ENCODE measurements around the gene MICAL2.
"Not testable (repeated sequence)": the region's sequence is repeated elsewhere in the genome, so short reads cannot be mapped to it uniquely, and the experiment has no call there.

The MICAL2 gene

DNA sequence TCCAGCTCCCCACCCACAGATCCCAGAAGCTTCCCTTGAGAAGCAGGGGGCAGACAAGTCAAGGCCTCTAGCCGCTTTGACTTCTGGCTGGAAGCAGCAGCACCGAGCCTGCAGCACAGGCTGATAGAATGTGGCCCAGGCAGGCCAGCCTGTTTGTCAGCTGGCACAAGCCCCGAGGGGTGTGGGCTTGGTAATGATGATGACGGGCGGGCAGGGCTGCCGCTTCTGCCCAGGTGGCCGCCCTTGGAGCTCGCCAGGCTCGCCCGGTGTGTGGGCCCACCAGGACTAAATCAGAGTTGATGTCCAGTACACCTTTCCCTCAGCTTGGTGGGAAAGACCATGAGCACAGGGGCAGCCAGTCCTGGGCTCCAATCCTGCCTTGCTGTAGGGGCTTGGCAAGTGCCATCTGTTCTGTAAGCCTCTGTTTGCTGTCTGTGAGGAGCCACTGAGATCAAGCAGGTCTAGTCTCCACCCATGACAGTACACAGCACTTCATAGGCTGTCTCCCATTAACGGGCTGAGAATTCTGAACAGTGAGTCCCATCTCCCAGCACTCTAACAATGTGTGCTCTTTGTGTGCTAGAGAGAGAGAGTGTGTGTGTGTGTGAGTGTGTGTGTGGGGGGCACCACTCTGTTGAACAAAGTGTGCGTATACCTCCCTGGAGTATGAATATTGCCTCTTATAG is 26.8 kb downstream of the MICAL2 start:
- no peak for DNase-seq

DNA sequence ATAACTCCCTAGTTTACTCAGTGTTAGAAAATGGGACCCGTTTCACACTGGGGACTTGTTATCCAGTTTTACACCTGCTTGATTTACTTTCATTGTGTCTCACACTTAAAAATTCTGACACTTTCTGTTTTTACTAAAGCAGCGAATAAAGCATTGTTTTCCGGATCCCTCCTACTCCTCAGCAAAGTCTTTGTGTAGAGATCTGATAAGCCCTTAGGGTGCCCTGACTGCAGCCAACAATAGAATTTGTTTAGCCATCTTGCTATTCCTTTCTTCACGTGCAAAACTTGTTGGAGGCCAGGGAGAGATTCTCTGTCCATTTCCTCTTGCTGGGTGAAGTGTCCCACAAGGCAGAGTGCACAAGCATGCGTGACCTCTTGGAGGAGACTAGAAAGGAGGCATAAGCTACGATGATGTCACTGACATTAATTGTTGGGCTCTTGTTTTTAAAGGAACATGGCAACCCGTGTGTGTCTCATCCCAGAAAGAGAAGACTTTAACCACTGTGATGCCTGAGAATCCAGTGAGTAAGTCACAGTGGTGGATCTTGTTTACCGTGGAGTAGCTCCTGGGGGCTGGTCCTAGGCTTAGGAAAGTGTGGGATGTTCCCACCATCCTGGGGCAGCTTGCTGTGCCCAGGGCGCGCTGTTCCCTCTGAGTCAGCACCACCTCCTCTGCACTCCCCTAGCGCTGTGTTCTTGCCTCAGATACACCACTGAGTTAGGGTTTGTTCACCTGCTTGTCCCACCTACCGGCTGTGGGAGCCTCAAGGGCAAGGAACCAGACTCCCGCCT is 27.7 kb downstream of the MICAL2 start:
- no peak for DNase-seq

DNA sequence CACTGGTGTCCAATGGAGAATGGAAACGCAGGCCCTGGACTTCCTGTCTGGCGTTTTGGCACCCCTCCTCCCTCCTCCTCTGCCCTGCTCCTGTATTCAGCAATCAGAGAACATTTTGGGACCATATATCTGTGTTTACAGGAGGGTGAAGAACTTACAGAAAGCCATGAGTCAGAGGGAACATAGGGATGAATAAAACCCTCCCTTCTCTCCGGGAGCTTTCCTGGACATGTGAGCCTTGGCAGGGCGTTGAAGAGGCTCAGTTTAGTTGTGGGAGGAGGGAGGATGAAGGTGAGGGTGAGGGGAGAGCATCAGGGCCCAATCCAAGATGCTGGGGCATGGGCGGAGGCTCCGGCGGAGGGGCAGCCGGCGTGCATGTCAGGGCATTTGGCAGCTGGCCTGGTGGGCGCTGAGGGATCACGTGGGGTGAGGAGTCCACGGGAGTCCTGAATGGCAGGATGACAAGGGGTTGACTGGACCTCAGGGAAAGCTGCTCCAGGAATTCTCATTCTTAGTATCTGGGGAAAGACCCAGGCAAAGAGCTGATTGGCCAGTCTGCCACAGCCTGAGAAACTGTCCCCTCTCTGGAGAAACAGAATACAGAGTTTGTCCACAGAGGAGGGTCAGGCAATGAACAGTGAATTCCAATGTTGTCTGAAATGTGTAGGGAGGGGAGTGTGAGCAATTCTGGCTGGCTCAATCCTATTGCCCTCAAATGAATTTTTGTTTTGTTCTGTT is 28.9 kb downstream of the MICAL2 start:
- DNase-seq: no peak

DNA sequence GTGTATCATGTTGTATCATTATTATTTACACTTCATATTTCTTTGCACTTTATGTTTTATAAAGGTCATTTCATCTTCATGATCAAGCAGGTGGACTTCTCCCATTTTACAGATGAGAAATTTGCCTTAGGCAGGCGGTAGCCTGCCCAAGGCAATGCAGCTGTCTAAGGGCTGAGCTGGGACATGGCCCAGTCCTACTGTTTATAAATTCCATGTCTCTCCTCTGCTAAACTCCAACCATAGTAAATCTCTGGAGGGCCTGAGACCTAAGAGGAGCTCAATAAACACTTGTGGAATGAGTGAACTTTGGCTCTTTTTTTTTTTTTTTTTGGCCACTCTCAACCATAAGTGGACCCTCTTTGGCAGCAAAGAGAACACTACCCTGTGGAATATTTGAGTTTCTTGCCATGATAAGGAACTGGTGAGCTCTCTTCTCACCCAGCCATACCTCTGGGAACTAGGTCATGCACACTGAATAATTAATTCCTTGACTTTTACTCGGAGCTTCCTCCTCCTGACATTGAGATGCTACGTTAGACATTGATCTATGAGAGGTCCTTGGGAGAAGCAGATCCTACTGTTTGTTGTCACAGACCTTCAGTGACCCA is 29.9 kb downstream of the MICAL2 start:
- DNase-seq: no peak

DNA sequence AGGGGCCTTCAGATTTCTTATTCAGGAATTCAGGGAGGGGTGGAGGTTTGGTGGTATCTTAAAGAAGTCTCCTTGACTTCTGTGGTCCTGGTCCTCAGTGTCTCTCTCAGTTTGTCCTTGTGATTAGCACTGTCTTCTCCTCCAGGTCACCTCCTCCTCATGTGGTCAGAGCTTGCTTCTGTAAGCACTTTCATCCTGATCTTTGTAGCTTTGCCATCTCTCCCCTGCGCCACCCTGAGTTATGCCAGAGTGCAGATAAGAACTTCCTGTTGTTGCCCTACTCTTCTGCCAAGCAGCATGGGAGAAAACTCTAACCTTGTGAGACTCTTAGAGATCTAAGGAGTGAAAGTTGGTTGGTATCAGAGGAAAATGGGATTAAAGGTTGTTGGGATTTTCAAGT is 30.9 kb downstream of the MICAL2 start:
- DNase-seq: no peak

DNA sequence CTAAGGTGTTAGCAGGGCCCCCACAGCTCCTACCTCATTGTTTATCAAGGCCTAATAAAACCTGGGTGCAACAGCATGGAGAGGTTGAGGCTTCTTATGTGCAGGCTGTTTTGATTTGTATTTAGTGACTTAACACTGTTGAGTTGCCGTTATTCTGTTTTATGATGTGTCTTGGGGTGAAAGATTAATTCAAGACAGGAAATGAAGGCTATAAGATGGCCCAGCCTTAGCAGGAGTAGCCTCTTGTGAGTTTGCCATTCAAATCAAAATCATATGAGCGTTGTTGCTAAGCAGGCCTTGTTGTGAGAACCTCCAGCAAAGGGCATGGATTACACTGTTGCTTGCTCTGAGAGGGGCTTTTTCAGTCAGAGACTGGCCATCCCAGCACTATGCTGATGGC is 31.8 kb downstream of the MICAL2 start:
- no peak for DNase-seq

DNA sequence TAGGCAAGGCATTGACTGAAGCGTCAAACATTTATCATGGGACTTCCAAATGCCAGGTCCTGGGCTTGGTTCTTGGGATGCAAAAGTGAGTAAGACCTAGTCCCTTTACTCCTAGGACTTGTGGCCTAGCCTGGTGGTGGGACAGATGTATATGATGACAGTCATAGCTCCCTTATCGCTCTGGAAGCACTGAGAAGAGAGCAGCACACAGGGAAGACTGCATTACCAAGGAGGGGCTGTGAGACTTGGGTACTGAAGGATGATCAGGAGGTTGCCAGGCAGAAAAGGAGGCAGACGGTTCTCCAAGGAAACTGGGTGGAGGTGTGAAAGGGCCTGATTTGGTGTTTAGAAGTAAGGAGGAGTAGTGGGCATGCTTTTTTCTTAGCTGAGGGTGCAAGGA is 32.5 kb downstream of the MICAL2 start:
- DNase-seq: no peak

DNA sequence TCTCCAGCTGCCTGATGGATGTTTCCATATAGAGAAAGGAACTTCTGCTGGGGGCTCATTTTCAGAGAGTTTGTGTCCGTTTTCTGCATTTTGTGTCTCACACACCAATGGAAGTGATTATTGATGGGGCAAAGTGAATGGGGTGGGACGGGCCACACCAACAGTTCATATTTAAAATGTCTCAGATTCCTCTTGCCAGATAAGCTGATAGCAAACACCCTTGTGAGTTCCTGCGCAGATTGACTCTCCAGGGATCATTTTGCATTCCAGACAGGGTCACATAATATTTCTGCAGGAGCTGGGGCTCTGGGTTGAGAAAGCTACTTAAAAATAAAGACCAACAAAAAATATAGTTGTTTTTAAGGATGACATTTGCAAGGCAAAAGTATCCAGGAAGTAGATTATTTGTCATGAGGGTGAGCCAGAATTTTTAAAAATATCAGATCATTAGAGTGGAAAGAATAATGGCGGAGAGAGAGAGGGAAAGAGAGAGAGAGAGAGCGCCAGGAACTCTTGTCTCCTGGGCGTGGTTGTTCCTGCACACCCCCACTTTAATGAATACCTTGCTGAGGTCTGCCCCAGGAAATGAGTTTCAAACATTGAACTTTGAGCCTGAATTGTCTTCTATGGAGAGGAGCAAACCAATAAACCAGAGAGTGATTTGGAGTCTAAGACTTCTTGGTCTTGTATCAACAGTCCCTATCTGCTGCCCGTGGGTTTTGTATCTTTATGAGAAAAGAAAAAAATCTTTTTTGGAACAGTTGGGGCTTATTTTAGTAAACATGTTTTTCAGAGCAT is 33.3 kb downstream of the MICAL2 start:
- no peak for DNase-seq

DNA sequence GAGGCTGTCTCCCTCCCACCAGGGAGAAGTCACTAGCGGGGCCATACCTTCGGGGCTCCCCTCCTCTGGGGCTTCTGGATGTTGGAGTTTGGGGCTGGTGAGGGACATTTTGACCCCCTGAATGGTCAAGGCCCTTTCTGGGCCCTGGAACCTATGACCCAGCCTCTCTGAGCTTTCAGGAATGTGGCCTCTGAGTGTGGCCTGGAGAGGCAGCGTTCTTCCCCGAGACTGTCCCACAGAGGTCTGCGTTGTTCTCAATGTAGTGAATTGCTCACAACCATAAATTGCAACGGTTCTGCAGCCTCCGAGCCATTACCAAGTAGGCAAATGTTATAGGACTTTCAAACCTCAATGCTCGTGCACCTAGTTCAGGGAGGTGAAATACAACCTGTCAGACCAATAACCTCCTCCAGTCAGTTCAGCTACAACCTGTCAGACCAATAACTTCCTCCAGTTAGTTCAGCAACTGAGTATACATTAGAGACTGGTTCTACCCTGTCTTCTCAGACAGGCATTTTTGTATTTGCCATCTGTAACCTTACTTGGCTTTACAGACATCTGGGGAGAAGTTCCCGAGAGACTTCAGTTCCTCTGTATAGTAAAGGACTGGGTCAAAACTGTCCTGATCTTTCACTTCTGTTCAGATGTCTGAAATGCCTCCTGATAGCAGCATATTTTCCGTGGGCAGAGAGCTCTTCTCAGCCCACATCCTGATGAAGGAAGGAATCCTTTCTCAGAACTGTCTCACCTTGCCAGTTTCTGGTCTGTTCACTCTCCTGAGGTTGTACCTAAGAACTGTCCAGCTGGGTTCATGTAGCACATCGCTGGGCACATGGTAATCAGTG is 34.2 kb downstream of the MICAL2 start:
- DNase-seq: no peak

DNA sequence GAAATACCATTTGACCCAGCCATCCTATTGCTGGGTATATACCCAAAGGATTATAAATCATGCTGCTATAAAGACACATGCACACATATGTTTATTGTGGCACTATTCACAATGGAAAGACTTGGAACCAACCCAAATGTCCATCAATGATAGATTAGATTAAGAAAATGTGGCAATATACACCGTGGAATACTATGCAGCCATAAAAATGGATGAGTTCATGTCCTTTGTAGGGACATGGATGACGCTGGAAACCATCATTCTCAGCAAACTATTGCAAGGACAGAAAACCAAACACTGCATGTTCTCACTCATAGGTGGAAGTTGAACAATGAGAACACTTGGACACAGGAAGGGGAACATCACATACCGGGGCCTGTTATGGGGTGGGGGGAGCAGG is 36.3 kb downstream of the MICAL2 start:
- DNase-seq: not testable (repeated sequence)

DNA sequence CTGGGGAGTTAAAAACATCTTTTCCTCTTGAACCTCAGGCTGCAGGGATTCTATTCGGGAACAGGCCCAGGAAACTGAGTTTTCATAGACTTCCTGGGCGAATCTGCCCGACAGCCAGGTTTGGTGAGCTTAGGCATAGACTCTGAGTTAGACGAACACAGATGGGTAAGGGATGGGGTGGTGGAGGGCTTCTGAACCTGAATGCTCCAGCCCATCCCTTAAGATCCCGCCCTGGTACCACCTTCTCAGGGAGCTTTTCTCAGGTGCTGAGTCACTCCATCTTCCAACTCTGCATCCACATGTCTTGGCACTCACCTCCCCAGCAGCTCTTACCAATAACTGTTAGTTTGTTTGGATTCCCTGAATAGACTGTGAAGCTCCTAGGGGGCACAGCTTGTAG is 37.4 kb downstream of the MICAL2 start:
- DNase-seq: no peak

DNA sequence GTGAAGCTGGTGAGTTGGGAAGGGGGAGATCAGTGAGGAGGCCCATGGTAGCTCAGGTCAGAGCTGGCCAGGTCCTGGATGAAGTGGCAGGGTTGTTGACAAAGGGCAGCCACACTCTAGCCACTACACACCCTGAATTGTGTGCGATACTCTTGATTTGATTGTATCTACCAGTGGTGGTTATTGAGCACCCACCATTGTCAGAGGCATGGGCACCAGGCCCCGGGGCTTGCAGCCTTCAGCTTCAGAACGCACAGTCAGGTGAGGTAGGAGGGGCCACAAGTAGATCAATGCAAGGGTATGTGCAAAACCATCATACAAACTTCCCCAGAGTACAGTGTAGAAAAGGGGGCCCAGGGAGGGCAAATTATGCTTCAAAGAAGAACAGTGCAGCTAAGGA is 38.1 kb downstream of the MICAL2 start:
- no peak for DNase-seq

DNA sequence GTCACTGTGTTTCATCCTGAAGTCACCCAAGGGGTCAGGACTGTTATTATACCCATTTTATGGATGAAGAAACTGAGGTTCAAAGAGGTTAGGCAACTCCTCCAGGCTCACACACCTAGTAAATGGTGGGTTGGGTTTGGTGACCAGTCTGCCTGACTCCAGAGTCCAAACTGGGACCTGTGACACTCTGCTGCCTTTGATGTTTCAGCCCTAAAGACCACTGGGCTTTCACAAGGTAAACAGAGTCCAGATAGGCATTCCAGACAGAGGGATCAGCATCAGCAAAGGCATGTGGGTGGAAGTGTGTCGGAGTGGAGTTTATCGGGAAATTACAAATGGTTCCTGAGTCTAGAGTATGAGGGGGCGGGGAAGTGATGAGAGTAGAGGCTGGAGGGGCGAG is 38.5 kb downstream of the MICAL2 start:
- DNase-seq: no peak

DNA sequence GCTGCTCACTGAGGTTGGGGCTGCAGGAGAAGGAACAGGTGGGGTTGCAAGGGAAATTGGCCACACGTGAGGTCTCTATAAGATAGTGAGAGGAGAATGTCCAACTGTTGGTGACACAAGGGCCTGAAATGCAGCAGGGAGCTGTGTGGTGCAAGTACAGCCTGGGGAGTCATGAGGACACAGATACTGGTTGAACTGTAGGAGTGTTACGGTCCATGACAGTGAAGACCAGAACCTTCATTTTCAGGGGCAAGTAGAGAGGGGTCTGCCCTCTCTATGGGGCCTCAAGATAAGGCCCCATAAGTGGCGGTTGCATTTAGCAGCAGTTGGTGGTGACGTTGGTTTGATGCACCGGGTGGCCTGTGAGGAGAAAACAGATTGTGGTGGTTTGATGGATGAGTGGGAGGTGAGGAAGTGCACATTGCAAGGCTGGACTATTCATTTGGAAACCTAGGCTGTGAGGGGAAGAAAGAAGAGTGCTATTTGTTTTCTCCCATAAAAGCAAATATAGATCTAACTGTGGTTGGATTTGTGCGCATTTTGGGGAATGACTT is 39.4 kb downstream of the MICAL2 start:
- no peak for DNase-seq

DNA sequence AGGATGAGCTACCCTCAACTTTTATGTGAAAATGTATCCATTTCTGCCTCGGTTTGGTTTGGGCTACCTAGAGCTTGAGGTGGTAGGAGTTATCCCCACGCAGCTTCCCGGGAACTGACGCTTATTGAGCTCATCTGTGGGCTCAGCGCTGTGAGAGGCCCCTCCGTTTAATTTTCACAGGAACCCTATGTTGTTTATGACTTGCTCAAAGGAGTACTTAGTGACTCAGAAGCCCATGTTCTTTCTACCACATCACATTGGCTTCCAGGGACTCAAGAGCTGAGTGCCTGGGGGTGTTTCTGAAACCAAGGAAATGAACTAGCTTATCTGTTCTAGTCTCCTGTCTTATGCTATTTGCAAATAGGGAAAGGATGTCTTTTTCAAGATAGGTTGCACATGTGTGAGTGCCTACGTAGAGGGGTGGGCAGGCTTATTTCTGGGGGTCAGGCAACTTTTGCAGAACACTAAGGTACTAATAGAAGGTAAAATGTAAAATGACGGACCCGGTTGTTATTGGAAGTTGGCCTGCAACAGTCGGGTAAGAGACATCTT is 40.5 kb downstream of the MICAL2 start:
- DNase-seq: no peak

DNA sequence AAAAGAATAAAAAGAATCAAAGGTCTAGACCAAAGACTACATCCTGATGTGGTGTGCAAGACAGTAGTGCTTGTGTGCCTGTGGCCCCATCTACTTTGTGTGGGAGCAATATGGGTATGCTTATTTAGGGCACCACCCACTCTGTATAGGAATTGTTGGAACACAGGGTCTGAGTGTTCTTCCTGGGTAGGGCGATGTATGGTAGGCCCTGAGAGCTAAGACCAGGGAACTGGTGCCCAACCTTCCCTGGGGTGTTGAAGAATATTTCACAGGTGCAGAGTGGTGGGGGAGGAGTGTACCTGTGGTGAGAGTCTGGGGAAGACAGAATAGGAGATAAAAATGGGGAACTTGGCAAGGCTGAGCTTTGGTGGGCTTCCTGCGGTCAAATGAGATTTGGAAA is 41.9 kb downstream of the MICAL2 start:
- DNase-seq: no peak

DNA sequence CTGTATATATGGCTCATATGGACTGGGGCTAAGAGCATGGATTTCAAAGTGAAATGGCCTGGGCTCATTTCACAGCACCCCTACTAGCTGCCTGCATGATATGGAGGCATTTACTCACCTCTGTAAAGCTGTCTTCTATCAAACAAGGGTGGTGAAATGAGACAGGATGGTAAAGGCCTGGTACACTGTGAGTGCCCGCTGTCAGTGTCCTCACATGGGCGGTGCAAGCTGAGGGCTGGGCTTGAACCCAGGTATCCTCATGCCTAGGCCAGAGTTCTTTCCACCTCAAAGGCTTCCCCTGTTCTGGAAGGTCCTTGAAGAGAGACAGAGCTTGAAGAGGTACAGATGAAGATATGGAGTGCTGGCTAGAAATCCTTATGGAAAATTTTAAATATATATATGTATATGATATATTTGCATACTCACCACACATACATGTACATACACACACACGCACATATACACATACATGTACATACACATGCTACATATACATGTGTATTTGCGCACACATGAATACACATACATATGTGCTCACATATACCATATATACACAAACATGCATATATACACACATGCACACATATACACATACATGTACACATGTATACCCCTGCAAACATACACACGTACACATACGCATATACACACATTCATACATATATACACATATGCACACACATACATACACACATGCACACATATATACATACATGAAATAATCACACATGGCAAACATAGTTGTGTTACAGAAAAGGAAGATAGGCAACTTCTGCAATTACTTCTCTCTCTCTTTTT is 44.7 kb downstream of the MICAL2 start:
- no peak for DNase-seq

DNA sequence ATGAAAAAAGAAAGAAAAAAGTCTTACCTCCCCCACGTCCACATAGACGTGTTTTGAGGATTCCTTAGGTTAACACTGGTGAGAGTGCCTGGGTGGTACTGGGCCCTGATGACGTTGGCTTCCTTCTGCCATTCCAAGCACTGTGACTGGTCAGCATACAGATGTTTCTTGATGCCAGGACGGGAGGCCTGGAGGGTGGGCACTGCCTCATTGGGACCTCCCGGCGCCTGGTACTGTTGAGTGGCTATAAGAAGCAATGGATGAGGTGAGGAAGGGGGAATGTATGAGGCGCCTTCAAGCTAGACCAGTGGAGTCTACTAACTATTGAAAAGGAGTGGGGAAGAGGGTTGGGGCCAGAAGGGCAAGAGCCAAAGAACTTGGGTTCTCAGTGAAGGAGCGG is 45.3 kb downstream of the MICAL2 start:
- no peak for DNase-seq

DNA sequence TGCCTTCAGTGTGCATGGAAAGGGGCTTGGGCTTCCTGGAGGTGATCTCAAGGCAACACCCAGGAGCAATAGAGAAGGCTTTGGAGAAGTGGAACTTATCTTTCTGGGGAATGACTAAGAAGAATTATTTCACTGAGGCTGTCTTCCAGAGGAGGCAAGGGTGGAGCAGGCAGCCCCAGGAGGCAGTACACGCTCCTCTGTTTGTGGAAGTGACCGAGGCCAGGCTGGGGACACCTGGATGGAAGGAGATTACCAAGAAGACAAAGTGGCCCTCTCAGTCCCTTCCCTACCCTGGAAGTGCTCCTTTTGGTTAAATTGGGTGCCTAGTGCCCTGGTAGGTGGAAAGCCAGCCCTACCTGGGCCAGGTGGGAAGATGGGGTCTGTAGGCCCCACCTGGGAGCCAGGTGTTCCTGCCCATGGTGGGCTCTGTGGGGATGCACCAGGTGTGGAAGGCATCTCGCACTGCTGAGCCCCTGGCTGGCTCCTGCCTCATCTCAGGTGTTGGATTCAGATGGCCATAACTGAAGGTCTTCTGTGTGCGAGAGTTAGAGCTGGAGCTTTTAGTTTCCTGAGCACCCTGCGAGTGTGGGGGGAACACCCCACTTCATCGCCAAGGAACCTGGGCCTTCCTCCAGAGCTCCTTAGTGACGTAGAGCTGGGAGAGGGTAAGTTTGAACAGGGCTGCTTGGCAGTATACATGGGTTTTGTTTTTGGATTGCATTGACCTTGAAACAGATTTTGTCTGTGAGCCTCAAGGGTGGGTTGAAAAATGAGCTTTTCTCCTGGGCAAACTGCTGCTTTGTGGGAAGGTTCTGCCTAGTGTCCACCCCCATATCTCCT is 46.1 kb downstream of the MICAL2 start:
- DNase-seq: no peak

All from KG1 (cell line).